GM10266 (cell line): ENCODE data around the gene NIM1K.

Source experiments
- DNase-seq: peaks from one replicate; pipeline ENCODE4 v3.0.0; 2012; ENCODE audit errors: extremely low spot score
- CTCF ChIP-seq: IDR thresholded peaks from 2 replicates; pipeline ENCODE4 v1.5.1; 2012; ENCODE audit warnings: mild to moderate bottlenecking, low read depth; ENCODE audit not compliant: control insufficient read depth, insufficient read depth; ENCODE audit errors: missing control alignments

NIM1K gene

GRCh38 chr5:43281840-43282658 is 90.0 kb downstream of the NIM1K start:
- DNase-seq, result no peak
- no peak for TF ChIP-seq CTCF

GRCh38 chr5:43286623-43287022 is 94.6 kb downstream of the NIM1K start:
- DNase-seq, result no peak
- TF ChIP-seq CTCF, result no peak

GRCh38 chr5:43287493-43287892 is 95.5 kb downstream of the NIM1K start:
- no peak for TF ChIP-seq CTCF
- no peak for DNase-seq

GRCh38 chr5:43288269-43288831 is 96.3 kb downstream of the NIM1K start:
- DNase-seq, result no peak
- no peak for TF ChIP-seq CTCF

GRCh38 chr5:43290726-43291125 is 98.7 kb downstream of the NIM1K start:
- no peak for TF ChIP-seq CTCF
- no peak for DNase-seq

GRCh38 chr5:43294226-43294625 is 102.2 kb downstream of the NIM1K start:
- no peak for TF ChIP-seq CTCF
- no peak for DNase-seq

- no peak for TF ChIP-seq CTCF
- no peak for DNase-seq
Measured at GRCh38 chr5:43295202-43295601, 103.2 kb downstream of the NIM1K start.
